ENCODE data around the gene FBN3.

The FBN3 gene

GRCh38 chr19:8039231-8039630 is 110.2 kb downstream of the FBN3 start (continued):
- peak; percentile 78 for TF ChIP-seq ZNF518A (tag by site-specific recombination; conservative IDR thresholded peaks at IDR 0.05; ENCODE audit: low read depth)

- ChIA-PET POLR2A (no interaction called here), CTCF (no interaction called here)
- Histone ChIP-seq H3K36me3 (ENCODE audit: control insufficient read depth in 2 of 2, insufficient read depth in 1 of 2, low read length in 2 of 2) (no peaks in the 10 kb centered on the region), H3K9me3 (ENCODE audit: control insufficient read depth, insufficient read depth, low read depth, low read length) (no peaks in the 10 kb centered on the region), H3K4me3 (ENCODE audit: low read depth, low read length) (no peak overlapping the region), H3K27ac (ENCODE audit: extremely low read depth, low read depth, low read length) (no peak overlapping the region), H3K4me1 (ENCODE audit: control insufficient read depth, insufficient read depth, low read length) (no peaks in the 10 kb centered on the region; the same call in 1 of the 2 replicates)
- TF ChIP-seq ZNF121 (tag by site-specific recombination; IDR thresholded peaks at IDR 0.05) (no peak), ZNF324 (tag by site-specific recombination; IDR thresholded peaks at IDR 0.05) (no peak), ZBTB1 (tag by site-specific recombination; IDR thresholded peaks at IDR 0.05) (no peak), ZNF350 (tag by site-specific recombination; IDR thresholded peaks at IDR 0.05) (no peak), SP7 (tag by site-specific recombination; IDR thresholded peaks at IDR 0.05) (no peak), MYNN (tag by site-specific recombination; IDR thresholded peaks at IDR 0.05; ENCODE audit: borderline replicate concordance) (no peak), WT1 (tag by site-specific recombination; IDR thresholded peaks at IDR 0.05) (no peak), GFI1B (tag by site-specific recombination; IDR thresholded peaks at IDR 0.05) (no peak), ZNF423 (tag by site-specific recombination; IDR thresholded peaks at IDR 0.05) (no peak), SP3 (tag by site-specific recombination; IDR thresholded peaks at IDR 0.05) (no peak), SETDB1 (IDR thresholded peaks at IDR 0.05; ENCODE audit: insufficient read length, low read length) (no peak), PRDM10 (tag by site-specific recombination; IDR thresholded peaks at IDR 0.05) (no peak), HOXC10 (CRISPR knock-in tag; IDR thresholded peaks at IDR 0.05) (no peak)
These were observed 110.6 kb downstream of the FBN3 start for GRCh38 chr19:8038815-8039214.

GRCh38 chr19:8036434-8037099 is 112.8 kb downstream of the FBN3 start:
- Histone ChIP-seq H3K27ac (ENCODE audit: extremely low read depth, low read depth, low read length) (no peak overlapping the region), H3K4me3 (ENCODE audit: low read depth, low read length) (no peak overlapping the region), H3K9me3 (ENCODE audit: control insufficient read depth, insufficient read depth, low read depth, low read length) (no peaks in the 10 kb centered on the region), H3K4me1 (ENCODE audit: control insufficient read depth, insufficient read depth, low read length) (no peaks in the 10 kb centered on the region; the same call in 1 of the 2 replicates), H3K36me3 (ENCODE audit: control insufficient read depth in 2 of 2, insufficient read depth in 1 of 2, low read length in 2 of 2) (no peaks in the 10 kb centered on the region)
- TF ChIP-seq ZNF677 (tag by site-specific recombination; IDR thresholded peaks at IDR 0.05) (no peak), SCRT1 (tag by site-specific recombination; IDR thresholded peaks at IDR 0.05; ENCODE audit: borderline replicate concordance) (peak; percentile 96), ZNF514 (tag by site-specific recombination; IDR thresholded peaks at IDR 0.05) (no peak), GLIS1 (tag by site-specific recombination; IDR thresholded peaks at IDR 0.05) (no peak), ZNF585B (tag by site-specific recombination; IDR thresholded peaks at IDR 0.05) (no peak), ZNF174 (tag by site-specific recombination; IDR thresholded peaks at IDR 0.05) (no peak), SP2 (tag by site-specific recombination; IDR thresholded peaks at IDR 0.05) (no peak), ZNF529 (tag by site-specific recombination; IDR thresholded peaks at IDR 0.05; ENCODE audit: insufficient replicate concordance) (no peak), ZNF366 (tag by site-specific recombination; conservative IDR thresholded peaks at IDR 0.05) (peak; percentile 89), ZBTB48 (tag by site-specific recombination; IDR thresholded peaks at IDR 0.05) (0 out of 2 replicates have a peak, but pooled peaks have one; percentile 17), PRDM1 (tag by site-specific recombination; IDR thresholded peaks at IDR 0.05) (peak; percentile 93), ZNF664 (tag by site-specific recombination; IDR thresholded peaks at IDR 0.05) (no peak), SCRT2 (tag by site-specific recombination; IDR thresholded peaks at IDR 0.05) (peak; percentile 98), ZNF791 (tag by site-specific recombination; IDR thresholded peaks at IDR 0.05) (no peak), SETDB1 (IDR thresholded peaks at IDR 0.05; ENCODE audit: insufficient read length, low read length) (no peak)
- CTCF ChIA-PET: no interaction called here
- POLR2A ChIA-PET: interaction anchor here (0.6 kb wide), 1 partner anchor 22 kb away, joined by 4 read pairs; no protein-coding TSS in a partner anchor

All from HEK293 (cell line).